GM12891 (cell line): ENCODE data around the gene MAT2A.

ENCODE experiments used
- PAX5 ChIP-seq: IDR thresholded peaks from 2 replicates; pipeline ENCODE4 v1.6.1; 2011; ENCODE audit warnings: low read length, moderate library complexity, mild to moderate bottlenecking; ENCODE audit not compliant: insufficient read depth, severe bottlenecking
- POLR2A ChIP-seq: IDR thresholded peaks from 2 replicates; pipeline ENCODE4 v1.6.1; 2011; ENCODE audit warnings: low read depth, low read length, control low read depth
- POLR2AphosphoS5 ChIP-seq: IDR thresholded peaks from 2 replicates; pipeline ENCODE4 v1.6.1; 2011; ENCODE audit warnings: low read depth, low read length, control low read depth
- SPI1 ChIP-seq: IDR thresholded peaks from 2 replicates; pipeline ENCODE4 v1.6.1; 2011; ENCODE audit warnings: low read depth, low read length, control low read depth
- TAF1 ChIP-seq: IDR thresholded peaks from 2 replicates; pipeline ENCODE4 v1.6.1; 2011; ENCODE audit warnings: low read depth, low read length, control low read depth

- TF ChIP-seq POLR2AphosphoS5 = no peak
- no peak for TF ChIP-seq POLR2A
- TF ChIP-seq PAX5 = no peak
- TF ChIP-seq TAF1 = no peak
- TF ChIP-seq SPI1 = no peak
Measured at GRCh38 chr2:85560812-85561279, 21.9 kb downstream of the MAT2A start.
